Spleen (tissue), 7 donors: ENCODE measurements around the gene DYSF.

Experiments
- CTCF ChIP-seq, 11 experiments: fragments of 200-600 bp in 7 of 11; fragments of 450-650 bp in 4 of 11; sonication (generic) in 4 of 11; IDR thresholded peaks in 8 of 11; conservative IDR thresholded peaks in 3 of 11; 1 replicate in 7 of 11; 2 replicates in 4 of 11; pipeline versions ENCODE4 v1.4.0 to v1.8.0; 2016 to 2021; ENCODE audit warnings: antibody characterized with exemption in 11 of 11, inconsistent platforms in 4 of 11, mild to moderate bottlenecking in 1 of 11
- POLR2A ChIP-seq, 3 donors: fragments of 450-650 bp; IDR thresholded peaks; one replicate each; pipeline ENCODE4 v1.5.1; 2017; ENCODE audit warnings: antibody characterized with exemption in 3 of 3, mild to moderate bottlenecking in 1 of 3
- donor health status: DM: no; HTN: no; CAD: no; lungs with moderate emphysema.
- donor health status: DM: no; HTN: no; CAD: no.
- donor health status: DM: no; HTN: no; CAD: no.

- TF ChIP-seq CTCF (IDR thresholded peaks at IDR 0.05 in 8 of 11, conservative IDR thresholded peaks at IDR 0.05 in 3 of 11) = no peak
- TF ChIP-seq POLR2A (IDR thresholded peaks at IDR 0.05) = no peak
Observed at GRCh38 chr2:71722286-71722685, 268.9 kb downstream of the DYSF start.
